GM12801 (cell line): ENCODE data around the gene GPC3.

Experiments used
- CTCF ChIP-seq: IDR thresholded peaks from one replicate; pipeline ENCODE4 v1.5.1; 2011; ENCODE audit warnings: control low read depth; ENCODE audit not compliant: insufficient read length; ENCODE audit errors: extremely low read depth

Gene GPC3

GRCh38 chrX:133878710-133879109 lies 106.7 kb downstream of the GPC3 start:
- no peak for TF ChIP-seq CTCF

- no peak for TF ChIP-seq CTCF
These were observed 108.7 kb downstream of the GPC3 start for GRCh38 chrX:133876646-133877045.

- TF ChIP-seq CTCF = no peak
These were observed 116.1 kb downstream of the GPC3 start for GRCh38 chrX:133869270-133869669.

GRCh38 chrX:133868682-133869081 lies 116.7 kb downstream of the GPC3 start:
- no peak for TF ChIP-seq CTCF

- no peak for TF ChIP-seq CTCF
These were observed 117.1 kb downstream of the GPC3 start for GRCh38 chrX:133868250-133868649.

- no peak for TF ChIP-seq CTCF
These were observed 119.5 kb downstream of the GPC3 start for GRCh38 chrX:133865761-133866471.

- TF ChIP-seq CTCF = no peak
These were observed 121.2 kb downstream of the GPC3 start for GRCh38 chrX:133864236-133864635.
